Islet of Langerhans (tissue), 1 donor: Measurements from ENCODE around the gene PACS1.
"Not testable (repeated sequence)": the region's sequence is repeated elsewhere in the genome, so short reads cannot be mapped to it uniquely, and the experiment has no call there.

Experiments used
- FAIRE-seq: peaks from one replicate; lab custom pipeline; 2011; peaks lifted over from hg19 to GRCh38; lab: Jason Lieb, UNC

The PACS1 gene

DNA sequence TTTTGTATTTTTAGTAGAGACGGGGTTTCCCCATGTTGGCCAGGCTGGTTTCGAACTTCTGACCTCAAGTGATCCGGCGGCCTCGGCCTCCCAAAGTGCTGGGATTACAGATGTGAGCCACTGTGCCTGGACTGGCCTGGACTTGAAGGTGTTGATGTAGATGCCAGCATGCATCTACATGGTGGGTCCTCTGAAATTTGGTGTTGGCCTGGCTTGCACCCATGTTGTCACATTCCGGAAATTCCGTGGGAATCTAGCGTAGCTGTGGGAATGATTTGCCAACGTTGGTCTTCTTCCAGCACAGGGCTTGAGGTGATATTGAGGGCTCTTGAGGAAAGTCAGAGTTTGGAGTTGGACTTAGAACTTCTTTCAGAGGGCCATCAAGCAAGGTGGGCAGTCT is 6.5 kb downstream of the PACS1 start:
- no peak for FAIRE-seq

DNA sequence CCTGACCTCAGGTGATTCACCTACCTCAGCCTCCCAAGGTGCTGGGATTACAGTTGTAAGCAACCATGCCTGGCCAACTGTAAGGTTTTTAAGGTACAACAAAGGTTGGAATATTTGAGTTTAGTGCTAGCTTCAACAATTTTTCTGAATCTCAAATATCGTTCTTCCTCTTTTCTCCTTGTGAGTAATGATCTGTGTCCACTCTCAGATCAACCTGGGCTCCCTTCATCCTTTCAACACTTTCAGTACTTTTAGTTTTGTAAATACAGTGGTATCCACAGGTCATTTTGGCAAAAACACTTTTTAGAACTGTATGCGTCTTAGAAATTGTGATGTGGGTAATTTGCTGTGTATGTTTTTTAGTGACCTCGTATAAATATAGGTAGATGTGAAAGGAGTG is 7.9 kb downstream of the PACS1 start:
- no peak for FAIRE-seq

DNA sequence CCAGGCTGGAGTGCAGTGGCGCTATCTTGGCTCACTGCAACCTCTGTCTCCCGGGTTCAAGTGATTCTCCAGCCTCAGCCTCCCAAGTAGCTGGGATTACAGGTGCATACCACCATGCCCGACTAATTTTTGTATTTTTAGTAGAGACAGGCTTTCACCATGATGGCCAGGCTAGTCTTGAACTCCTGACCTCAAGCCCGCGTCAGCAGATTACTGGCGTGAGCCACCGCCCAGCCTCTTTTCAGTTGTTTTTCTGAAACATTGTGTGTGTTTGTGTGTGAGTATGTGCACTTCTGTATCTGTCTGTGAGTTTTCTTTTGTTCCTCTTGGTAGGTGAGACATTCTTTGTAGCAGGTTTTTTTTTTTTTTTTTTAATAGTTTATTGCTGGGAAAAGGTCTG is 8.9 kb downstream of the PACS1 start:
- FAIRE-seq = not testable (repeated sequence)

DNA sequence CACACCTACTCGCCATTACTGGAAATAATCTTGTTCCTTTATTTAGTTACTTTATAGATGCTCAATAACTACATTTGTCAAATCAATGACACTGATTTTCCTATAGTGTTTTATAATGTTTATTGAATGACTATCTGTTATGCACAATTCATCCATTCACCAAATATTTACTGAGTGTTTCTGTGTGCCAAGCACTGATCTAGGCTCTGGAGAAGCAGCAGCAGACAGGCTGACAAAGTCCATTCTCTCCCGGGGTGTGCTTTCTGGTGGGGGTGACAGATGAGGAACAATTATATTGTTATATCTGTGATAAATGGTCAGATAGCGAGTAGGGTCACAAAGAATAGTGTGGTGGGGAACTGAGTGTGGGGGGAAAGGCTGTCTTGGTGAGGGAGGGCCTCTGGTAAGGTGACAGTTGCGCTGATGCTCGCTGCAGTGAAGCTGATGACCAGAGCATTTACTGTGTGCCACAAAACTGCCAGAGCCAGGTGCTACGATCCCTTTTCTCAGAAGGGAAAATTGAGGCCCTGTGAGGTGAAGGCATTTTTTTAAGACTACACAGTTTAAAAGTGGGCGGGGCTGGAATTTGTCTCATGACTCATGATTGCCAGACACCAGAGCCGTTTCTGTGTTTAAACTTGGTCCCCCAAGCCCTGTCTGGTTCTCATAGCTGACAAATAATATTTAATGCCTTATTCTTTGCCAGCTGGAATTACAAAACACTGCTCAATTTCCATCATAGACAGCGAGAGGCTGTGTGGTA is 10.2 kb downstream of the PACS1 start:
- no peak for FAIRE-seq

DNA sequence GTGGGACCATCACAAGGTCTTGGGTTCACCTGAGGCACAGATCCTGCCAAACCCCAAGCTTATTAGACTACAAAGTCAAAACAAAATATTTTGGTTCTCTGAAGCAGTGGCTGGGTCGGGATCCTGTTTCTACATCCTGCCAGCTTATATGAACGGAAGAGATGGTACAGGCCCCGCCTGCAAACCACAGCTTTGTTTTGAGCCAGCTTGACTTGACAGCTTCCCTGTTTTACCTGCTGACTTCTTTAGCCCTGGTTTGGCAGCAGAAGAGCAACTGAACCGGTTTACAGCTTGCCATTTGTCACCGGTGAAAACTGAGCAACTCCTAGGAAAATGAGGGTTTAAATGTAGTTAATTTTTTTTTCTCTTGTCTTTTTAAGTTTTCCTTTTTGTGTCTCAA is 11.4 kb downstream of the PACS1 start:
- FAIRE-seq = no peak

DNA sequence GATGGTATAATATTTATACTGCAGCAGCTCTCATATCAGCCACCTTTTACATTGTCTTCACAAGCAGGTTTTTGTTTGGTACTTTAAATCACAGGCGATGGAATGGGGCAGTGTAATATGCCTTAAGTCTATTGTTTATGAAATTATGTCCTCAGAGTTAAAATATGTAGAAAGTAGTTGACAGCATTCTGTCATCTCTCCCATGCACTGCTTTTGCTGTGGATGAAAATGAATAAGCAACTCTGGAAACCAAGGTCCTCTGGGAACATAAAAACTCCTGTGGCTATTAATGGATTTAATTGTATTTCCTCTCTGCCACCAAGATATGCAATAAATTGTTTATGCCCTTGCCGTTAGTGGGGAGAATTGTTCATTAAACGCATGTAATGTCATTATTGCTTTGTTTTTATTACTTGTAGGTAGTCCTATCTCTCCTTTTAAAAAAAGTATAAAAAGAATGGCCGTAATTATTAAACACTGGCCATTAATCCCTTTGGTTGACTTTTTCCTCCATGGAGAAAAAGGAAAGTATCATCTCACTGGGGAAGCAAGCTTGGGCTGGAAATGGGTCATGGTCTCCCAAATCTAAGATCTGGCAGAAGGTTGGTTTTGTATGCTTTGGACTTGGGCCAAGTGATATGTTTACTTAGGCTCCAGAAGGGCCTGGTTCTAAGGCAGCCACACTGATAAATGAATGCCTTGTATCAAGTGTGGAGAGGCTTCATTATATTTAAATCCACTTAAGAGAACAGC is 13.1 kb downstream of the PACS1 start:
- FAIRE-seq = no peak

DNA sequence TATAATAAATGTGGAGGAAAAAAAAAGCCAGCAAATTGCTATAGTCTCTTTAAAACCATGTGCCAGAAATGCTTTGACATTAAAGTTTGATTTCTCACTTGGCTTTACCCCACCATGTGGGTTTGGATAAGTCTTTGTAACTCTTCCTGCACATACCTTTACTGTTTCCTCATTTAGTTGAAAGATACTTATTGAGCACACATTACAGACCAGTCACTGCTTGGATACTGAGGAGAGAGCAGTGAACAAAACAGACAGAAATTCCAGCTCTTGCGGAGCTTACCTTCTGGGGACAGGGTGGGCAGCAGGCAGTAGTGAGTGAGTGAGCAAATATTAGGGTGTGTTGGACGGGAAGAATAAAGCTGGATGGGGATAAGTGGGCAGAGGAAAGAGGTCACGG is 13.7 kb downstream of the PACS1 start:
- no peak for FAIRE-seq

DNA sequence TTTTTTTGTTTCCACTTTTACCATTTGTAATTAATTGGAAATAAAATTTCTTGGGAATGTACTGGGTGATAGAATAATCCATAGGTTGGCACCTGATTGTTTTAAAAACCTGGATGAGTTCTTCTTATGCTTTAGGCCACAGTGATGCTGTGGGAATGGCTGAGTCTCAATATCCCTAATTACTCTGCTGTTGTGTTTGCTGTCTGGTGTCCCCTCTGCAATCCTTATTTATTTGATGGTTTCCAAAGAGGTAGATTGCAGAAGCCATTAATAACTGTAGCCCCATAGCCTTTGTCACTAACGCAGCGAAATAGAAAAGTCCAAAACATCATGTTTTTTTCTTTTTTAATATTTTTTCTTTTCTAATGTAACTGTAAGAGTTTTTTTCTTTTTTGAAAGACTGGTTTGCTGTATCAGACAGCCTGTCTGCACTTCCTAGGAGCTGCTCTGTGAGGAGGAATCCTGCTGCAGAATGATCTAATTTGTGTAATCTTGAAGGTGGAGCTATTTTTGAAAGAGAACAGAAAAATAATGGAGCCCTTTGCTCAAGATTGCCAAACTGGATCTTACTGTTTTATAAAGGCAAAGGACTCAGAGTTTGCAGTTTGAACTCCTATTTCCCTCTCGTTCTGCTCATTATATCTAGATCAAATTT is 14.9 kb downstream of the PACS1 start:
- FAIRE-seq = no peak

DNA sequence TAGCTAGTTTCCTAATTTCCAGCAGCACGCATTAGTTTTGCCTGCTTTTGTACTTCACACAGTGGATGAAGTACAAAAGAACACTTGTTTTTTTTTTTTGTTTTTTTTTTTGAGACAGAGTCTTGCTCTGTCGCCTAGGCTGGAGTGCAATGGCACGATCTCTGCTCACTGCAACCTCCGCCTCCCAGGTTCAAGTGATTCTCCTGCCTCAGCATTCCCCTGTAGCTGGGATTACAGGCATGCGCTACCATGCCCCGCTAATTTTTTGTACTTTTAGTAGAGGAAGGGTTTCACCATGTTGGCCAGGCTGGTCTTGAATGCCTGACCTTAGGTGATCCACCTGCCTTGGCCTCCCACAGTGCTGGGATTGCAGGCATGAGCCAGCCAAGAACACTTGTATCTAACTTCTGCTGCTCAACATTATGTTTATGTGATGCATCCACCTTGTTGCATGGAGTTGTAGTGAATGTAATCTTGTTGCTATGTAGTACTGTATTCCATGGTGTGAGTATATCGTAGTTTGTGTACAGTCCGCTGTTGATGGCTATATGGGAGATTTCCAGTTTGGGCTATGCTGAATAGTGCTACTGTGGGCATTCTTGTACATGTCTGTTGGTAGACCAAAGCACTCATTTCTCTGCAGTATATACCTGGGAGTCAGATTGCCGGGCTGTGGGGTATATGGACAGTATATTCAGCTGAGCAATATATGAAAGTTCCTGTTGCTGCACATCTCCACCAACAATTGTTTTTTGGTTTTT is 17.3 kb downstream of the PACS1 start:
- FAIRE-seq = no peak

DNA sequence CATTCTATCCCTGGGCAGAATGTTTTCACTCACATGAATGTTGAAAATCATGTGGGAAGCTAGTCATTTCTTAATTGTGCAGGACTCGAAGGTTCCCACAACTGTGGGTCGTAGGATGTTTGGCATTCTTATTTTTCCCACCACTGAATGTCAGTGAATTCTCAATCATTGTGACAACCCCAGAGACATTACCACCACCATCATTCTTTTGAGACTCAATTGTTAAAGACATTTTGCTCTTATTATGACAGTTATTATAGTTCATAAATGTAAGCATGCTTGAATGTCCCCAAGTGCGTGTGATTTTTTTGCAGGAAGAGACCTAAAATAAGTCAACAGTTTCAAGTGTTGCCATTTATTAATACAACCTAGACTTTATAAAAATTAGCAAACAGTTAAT is 19.0 kb downstream of the PACS1 start:
- FAIRE-seq = no peak

DNA sequence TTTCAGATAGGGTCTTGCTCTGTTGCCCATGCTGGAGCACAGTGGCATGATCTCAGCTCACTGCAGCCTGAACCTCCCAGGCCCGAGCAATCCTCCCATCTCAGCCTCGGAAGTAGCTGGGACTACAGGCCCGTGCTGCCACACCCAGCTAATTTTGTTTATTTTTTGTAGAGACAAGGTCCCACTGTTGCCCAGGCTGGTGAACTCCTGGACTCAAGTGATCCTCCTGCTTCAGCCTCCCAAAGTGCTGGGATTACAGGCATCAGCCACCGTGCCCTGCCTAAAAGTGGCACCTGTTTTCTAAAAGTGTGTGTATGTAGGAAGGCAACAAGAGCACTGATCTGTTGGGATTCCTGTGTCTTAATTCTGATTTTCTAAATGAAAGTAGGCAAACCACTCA is 20.2 kb downstream of the PACS1 start:
- FAIRE-seq = no peak

DNA sequence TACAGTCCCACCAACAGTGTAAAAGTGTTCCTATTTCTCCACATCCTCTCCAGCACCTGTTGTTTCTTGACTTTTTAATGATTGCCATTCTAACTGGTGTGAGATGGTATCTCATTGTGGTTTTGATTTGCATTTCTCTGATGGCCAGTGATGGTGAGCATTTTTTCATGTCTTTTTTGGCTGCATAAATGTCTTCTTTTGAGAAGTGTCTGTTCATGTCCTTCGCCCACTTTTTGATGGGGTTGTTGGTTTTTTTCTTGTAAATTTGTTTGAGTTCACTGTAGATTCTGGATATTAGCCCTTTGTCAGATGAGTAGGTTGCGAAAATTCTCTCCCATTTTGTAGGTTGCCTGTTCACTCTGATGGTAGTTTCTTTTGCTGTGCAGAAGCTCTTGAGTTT is 22.1 kb downstream of the PACS1 start:
- FAIRE-seq = not testable (repeated sequence)

DNA sequence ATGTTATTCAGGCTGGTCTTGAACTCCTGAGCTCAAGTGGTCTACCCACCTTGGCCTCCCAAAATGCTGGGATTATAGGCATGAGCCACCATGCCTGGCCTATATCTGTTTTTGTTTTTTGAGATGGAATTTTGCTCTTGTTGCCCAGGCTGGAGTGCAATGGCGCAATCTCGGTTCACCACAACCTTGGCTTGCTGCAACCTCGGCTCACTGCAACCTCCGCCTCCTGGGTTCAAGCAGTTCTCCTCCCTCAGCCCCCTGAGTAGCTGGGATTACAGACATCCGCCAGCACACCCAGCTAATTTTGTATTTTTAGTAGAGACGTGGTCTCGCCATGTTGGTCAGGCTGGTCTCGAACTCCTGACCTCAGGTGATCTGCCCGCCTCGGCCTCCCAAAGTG is 29.7 kb downstream of the PACS1 start:
- FAIRE-seq = not testable (repeated sequence)

DNA sequence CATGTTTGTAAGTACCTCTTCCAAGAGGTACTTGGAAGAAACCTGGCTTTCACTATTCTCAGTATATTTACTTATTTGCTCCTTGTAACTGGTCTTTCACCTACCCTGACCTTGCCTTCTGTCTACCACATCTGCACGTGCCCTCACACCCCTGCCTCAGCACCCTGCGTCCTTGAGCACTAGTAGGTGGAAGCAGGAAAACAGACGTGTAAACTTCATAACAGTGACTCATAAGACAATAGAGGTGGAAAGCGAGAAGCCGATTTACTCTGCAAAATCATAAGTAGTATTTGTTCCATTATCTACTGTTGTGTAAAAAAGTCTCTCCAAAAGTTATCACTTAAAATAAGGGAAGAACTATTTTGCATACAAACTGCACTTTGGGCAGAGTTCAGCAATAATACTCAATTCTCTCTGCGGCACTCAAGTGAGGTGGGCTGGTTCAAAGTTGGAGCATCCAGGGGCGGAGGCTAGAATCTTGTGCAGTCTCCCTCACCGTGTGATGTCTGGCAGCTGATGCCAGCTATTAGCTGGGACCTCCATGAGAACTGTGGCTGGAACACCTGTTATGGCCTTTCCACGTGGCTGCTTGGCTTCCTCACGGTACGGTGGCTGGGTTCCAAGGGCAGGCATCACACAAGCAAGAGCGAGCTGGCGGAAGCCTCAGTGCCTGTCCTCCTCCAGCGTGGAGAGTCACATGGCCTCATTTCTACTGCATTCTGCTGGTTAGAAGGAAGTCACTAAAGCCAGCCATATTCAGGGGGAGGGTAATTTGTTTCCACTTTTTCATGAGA is 30.4 kb downstream of the PACS1 start:
- peak; percentile 73 for FAIRE-seq

DNA sequence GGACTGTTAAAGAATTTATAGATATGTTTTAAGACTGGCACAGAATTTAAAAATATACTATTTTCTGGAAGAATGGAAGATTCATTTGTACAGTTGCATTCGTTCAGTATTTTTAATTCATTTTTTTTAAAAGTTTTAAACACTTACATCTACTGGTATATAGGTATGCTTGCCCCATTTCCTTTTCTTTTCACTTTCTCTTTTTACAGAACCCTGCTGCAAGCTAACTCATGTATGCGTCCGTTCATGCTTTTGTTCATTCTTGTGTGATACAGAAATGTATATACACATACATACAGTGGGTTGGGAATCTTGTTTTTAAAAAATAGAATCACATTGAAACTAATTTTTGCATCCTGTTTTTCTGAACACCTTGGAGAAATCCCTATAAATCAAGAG is 31.0 kb downstream of the PACS1 start:
- FAIRE-seq = no peak

DNA sequence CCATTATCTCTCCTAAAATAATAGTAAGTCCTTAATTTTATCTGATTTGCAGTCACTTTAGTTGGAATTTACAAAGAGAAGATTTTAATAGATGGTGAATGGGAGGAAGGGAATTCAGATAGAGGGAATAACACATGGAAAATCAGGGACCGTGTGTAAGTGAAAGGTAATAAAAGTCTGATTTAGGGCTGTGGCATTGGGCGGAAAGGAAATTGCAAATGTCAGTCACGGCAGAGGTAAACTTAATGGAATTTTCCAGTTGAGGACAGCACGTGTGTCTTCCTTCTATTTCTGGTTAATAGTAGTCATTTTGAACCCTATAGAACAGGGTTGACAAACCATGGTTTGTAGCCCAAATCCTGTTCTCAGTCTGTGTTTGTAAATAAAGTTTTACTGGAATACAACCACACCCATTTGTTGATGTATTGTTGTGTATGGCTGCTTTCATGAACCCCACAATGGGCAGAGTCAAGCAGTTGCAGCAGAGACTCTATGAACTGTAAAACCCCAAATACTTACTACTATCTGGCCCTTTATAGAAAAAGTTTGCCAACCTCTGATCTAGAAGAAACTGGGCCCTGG is 34.1 kb downstream of the PACS1 start:
- FAIRE-seq = no peak

DNA sequence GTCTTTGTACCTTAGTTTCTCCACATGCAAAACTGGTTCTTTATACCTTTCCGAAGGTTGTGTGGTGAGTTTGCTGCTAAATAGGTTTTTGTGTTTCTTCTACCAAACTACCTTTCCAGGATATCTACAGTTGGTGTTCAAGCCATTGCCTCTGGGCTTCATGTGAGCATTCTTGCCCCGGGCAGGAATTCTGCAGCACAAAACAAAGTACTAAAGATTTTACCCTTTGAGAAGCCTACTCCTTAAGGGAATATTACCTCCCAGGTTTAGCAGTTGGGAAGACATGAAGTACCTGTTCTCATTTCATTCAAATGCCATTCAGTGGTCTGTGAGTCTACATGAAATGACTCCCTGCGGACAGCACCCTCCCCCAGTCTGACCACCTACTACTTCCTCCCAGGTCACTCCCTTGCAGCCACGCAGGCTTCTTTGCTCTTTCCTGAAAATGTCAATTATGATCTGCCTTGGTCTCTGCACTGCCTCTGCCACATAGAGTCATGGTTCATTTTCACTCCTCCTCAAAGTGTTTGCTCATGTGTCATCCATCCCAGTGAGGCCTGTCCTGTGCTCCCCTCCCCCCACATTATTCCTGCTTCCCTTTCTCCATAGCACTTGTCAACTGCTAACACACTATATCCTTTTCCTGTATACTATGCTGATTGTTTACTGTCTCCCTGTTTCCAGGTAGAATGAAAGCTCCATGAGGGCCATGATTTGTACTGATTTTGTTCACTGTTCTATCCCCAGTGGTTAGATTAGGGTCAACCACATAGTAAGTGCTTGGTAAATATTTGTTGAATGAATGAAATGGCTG is 36.9 kb downstream of the PACS1 start:
- FAIRE-seq = no peak

DNA sequence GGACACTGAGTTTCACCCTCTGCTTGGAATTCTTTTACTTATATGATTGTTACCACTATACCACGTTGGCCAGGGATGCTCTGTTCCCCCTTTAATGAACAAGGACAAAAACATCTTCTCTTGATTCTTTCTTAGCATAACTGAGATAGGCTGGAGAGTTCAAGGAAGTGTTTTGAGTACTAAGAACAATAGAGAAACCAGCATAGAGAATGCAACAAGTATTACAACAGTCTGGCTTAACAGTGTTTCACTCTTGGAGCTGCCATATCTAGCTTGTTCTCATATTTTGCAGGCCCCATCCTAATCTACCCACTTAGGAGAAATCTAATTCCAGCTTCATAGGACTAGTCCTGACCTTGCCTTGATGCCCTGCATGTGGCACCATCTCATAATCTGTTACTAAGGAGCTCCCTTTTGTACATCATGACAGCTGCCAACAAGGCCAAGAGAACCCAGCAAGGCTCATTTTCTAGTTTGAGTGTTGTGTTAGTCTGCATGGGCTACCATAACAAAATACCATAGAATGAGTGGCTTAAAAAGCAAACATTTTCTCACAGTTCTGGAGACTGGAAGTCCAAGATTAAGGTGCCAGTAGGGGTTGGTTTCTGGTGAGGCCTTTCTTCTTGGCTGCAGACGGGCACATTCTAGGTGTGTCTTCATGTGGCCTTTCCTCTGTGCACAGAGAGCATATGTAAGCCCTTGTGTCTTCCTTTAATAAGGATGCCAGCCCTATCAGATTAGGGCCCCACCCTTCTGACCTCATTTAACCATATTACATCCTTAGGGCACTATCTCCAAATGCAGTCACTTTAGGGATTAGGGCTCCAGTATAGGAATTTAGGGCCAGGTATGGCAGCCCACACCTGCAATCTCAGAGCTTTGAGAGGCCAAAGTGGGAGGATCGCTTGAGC is 37.8 kb downstream of the PACS1 start:
- no peak for FAIRE-seq

DNA sequence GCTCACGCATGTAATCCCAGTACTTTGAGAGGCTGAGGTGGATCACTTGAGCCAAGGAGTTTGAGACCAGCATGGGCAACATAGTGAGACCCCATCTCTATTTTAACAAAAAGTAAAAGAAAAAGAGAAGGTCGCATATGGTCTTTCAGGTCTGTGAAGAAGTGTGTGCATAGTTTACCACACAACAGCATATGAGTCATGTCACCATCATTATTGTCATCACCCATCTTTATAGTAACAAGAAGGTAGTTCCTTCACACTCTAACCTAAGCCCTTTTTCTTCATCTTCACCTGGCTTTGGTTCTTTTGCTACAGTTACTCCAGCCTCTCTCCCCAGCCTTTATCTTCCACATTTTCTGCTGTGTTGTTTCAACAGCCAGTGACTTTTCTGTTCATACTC is 39.2 kb downstream of the PACS1 start:
- FAIRE-seq = no peak

DNA sequence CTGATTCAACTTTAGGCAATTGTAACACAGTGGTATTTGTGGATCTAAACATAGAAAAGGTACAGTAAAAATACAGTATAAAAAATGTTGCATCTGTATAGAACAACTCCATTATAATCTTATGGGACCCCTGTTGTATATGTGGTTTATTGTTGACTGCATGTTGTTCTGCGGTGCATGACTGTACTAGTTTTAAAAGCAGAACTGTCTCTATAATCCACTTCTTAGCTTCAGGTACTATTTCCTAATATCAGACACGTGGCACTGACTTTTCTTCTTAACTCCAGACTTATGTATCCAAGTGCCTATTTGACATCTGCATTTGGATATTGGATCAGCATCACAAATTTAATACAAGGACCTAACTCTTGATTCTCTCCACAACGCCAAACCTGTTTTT is 41.1 kb downstream of the PACS1 start:
- FAIRE-seq = no peak
